SKM-1 treated with dmso at 0.1 percent for 144 hours (cell line): ENCODE data around the gene RAPGEF2.
"Not testable (repeated sequence)": the region's sequence is repeated elsewhere in the genome, so short reads cannot be mapped to it uniquely, and the experiment has no call there.

Experiments used
- DNase-seq: peaks from one replicate; lab custom pipeline; 2025; ENCODE audit not compliant: unreplicated experiment; lab: John Stamatoyannopoulos, UW

Gene RAPGEF2

DNA sequence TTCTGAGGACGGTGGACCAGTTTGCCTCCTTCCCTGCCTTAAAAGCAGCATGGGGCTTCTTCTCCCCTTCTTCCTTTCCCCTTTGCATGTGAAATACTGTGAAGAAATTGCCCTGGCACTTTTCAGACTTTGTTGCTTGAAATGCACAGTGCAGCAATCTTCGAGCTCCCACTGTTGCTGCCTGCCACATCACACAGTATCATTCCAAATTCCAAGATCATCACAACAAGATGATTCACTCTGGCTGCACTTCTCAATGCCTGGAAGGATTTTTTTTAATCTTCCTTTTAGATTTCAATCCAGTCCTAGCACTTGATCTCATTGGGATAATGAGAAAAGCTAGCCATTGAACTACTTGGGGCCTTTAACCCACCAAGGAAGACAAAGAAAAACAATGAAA, 255.3 kb downstream of the RAPGEF2 start:
- DNase-seq, result no peak

DNA sequence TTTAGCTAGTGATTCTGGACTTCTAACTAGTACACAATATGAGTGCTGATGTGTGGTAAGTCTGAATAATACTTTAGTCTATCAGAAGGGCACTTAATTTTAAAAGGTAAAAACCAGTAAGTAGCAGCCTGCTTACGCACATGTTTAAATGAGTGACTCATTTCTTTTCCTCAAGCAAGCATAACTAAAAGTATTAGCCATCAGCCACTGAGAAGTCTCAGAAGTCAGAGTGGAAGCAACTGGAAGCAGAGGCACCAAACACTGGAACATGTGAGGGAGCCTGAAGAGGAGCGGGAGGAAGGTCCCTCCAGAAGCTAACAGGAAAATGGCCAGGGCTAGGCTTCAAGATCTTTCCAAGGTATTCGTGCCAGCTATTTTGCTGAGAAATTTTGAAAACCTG, 257.7 kb downstream of the RAPGEF2 start:
- no peak for DNase-seq

DNA sequence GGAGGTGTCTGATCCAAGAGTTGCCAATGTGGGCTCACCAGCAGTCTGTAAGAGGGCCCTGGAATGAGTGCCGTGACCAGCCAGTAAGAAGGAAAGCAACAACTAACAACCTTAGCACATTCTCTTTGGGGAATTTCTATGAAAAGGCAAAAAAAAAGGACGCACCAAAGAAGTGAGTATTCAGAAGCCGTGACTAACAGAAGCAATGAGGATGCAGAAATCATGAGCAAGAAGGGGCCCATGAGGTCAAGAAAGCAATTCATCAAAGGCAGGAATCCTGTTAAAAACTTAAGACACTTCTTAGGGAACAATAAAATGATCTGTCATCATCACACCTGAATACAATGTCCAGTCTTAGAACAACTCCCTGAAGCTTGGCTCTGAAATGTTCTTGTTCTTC, 260.5 kb downstream of the RAPGEF2 start:
- DNase-seq, result no peak

DNA sequence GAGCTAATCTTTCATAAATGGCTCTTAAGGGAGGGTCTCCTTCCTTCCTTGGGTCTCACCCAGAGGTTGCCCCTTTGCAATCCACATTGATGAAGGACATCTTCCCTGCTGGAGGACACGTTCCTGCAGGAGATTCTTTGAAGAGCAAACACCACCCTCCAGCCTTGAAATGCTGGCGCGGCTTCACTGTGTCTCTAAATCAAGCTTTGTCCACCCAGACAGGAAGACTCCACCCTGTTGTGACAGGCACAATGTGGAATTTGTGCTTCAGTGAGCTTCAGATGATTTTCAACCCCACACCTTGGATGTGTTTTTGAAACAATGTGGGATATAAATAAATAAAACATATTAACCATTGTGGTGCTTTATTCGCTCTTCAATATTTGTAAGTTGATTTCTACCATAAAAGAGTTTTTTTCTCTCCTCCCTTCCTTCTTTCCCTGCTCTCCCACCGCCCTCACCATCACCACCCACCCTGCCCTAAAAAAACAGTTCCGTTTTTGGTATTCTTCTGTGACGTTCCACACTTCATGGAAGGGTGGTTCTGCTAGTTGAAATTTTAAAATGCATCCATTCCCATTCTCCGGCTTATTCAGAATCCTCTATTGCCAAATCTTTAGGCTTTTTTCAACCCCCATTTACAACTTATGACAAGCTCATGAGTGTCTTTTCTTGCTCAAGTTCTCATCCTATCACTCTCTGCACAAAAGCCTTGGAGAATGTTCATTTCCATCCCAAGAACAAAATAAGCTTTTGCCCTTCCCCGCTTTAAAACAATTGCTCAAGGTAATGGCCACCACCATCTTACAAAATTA, 264.3 kb downstream of the RAPGEF2 start:
- DNase-seq, result no peak

DNA sequence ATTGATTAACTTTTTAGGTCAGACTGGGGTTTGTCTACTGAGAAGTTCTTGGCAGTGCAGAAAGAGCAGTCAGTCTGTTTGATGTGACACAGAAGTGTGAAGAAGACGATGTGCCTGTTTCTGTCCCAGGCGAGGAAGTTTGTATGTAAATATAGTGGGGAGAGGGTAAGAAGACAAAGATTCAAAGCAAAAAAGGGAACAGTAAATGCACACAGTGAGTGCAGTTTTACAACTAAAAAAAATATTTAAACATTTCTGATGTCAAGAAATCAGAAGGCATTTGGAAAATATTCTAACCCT, 264.9 kb downstream of the RAPGEF2 start:
- DNase-seq, result no peak

DNA sequence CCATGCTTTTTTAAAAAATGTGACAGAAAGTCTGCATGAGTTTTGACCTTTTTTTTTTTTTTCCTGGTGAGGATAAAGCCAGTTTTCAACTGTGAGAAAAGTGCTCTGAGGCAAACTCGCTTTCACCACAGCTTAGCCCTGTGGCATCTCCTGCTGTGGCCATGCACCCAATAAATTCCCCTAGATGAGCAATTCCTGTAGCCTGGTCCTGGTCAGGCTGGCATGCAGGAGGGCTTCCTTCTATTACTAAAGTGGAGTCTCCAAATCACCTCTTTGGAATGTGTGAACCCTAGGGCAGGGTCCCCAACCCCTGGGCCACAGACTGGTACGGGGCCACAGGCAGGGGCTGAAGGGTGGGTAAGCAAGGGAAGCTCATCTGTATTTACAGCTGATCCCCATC, 265.4 kb downstream of the RAPGEF2 start:
- no peak for DNase-seq

DNA sequence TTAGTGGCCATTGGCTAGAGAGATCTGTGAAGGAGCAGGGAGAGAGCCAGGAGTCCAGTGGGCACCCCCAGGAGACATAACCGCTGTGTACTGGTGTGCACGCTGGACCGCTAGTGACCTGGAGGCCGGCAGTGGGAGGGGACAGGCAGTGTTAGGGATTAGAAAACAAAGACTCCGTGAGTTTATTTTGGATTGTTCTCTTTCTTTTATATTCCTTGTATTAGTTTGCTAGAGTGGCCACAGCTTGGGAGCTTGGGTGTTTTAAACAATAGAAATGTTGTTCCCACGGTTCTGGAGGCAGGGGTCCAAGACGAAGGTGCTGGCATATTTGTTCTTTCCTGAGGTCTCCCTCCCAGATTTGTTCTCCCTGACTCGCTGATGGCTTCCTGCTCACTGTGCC, 266.4 kb downstream of the RAPGEF2 start:
- DNase-seq, result no peak

DNA sequence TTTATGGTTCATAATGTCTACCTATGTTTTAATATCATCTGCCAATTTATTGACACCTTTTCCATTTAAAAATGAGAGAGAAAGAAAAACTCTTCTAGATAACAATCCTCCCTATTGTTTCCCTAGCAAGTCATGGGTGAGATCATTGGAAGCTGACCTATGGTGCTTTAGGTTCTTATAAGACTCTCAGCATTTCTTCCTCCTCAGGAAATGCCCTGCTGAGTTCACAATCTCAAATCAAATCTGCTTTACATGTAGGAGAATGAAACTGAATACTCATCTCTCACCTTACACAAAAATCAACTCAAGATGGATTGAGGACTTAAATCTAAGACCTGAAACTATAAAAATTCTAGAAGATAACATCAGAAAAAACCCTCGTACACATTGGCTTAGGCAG, 267.4 kb downstream of the RAPGEF2 start:
- DNase-seq, result no peak

DNA sequence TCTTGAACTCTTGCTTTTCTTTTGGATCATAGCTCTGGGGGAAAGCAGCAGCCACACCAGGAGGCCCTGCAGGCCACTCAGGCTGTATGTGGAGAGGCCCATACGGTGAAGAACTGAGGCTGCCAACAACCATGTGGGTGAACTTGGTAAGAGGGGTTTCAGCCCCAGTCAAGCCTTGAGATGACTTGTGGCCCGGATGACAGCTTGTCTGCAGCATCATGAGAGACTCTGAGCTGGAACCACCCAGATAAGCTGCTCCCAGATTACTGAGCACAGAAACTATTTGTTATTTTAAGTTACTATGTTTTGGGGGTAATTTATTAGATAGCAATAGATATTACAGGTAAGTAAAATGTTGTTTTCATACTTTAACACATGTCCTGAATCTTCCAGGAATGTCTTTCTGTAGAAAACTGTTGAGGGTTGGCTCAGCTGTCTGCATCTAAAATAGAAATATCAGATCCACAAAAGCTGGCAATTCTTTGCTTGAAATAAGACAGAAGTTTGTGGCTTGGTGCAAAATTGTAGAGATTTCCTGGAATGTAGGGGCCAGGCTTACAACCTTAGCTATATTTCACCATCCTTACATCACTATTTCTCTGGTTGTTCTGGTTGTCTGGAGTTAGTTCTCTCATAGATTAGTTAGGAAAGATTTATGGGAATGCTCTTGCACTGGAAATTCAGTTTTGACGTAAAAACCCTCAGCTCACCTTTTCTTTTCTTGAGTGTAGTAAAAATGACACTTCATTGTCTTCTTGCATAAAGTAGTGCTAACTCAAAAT, 272.1 kb downstream of the RAPGEF2 start:
- no peak for DNase-seq

DNA sequence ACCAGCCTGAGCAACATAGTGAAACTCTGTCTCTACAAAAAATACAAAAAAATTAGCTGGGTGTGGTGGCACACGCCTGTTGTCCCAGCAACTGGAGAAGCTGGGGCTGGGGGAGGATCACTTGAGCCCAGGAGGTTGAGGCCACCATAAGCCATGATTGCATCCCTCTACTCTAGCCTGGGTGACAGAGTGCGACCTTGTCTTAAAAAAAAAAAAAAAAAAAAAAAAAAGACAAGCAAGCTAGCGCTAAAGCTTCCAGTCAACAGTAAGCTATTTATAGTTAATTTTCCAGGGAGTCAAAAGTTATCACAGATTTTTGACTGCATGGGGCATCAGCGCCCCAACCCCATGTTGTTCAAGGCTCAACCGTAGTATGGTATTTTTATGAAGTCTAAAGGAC, 273.4 kb downstream of the RAPGEF2 start:
- no peak for DNase-seq

DNA sequence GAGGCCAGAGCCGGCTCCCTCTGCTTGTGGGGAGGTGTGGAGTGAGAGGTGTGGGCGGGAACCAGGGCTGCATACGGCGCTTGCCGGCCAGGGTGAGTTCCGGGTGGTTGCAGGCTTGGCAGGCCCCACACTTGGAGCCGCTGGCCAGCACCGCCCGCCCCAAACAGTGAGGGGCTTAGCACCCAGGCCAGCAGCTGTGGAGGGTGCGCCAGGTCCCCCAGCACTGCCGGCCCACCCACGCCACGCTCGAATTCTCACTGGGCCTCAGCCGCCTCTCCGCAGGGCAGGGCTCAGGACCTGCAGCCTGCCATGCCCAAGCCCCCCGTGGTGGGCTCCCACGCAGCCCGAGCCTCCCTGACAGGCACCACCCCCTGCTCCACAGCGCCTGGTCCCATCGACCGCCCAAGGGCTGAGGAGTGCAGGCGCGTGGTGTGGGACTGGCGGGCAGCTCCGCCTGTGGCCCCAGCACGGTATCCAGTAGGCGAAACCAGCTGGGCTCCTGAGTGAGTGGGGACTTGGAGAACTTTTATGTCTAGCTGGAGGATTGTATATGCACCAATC, 275.3 kb downstream of the RAPGEF2 start:
- DNase-seq, result no peak

DNA sequence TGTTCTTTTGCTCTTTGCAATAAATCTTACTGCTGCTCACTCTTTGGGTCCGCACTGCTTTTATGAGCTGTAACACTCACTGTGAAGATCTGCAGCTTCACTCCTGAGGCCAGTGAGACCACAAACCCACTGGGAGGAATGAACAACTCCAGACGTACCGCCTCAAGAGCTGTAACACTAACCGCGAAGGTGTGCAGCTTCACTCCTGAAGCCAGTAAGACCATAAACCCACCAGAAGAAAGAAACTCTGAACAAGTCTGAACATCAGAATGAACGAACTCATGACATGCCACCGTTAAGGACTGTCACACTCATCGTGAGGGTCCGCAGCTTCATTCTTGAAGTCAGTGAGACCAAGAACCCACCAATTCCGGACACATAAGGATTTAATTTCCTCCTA, 276.2 kb downstream of the RAPGEF2 start:
- DNase-seq, result not testable (repeated sequence)

DNA sequence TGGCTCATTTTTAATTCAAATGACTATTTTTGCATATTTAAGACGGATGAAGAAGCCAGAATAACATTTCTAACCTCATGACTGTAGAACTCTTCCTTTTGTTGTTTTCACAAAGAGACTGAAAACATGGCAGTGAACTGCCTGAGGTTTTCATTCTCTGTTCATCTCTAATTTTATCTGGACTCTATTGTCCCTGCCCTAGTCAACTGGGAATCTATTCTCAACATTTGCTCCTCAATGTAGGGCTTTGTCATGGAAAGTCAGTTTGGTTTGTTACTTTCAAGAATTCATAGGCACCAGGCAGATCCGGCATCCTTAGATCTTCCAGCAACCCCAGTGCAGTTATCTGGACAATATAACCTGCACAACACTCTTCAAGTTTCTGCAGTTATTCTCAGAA, 277.0 kb downstream of the RAPGEF2 start:
- no peak for DNase-seq

DNA sequence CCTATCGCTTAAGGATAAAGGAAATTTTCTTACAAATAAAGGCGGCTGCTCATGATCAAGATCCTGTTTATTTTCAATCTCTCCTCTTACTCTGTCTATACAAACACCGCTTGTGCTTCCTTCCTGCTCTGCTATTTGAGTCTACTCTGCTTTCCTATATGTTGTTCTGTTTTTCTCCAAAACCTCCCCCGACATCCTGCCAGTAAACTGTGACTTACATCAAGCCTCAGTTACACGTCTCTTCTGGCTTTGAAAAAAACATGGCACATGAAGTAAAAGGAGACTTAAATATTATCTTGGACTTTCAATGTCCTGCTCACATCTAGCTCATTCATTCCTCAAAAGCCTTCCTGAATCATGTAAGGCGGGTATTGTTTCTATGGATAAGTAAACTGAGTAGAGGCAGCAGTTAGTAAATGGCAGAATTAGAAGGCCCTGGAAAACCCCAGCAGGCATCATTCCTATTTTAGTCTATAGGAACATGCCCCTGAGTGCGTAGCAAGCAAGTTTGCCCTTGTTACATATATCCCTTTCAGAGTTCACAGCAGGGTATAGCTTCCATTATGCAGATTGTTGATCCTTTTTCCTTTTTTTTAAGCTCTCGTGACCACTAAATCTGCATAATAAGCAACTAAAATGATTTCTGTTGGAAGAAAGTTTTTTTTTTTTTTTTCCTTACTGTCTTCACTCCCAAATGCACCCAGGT, 280.1 kb downstream of the RAPGEF2 start:
- no peak for DNase-seq

DNA sequence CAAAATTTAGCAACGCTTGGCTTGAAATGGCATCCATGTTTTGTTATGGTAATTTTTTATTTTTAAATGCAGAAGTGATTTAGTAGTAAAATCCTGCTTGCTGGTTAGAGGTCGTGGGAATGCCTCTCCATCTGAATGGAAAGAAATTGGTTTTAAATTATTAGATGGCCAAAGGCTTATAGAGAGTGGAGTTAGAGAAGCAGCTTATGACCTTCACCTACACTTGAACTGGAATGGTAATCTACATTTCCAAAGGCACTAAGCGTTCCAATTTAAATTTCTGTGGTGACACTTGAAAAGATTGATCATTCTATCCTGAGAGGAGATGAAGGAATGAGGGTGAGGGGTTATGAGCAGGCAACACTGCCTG, 280.7 kb downstream of the RAPGEF2 start:
- DNase-seq, result no peak

DNA sequence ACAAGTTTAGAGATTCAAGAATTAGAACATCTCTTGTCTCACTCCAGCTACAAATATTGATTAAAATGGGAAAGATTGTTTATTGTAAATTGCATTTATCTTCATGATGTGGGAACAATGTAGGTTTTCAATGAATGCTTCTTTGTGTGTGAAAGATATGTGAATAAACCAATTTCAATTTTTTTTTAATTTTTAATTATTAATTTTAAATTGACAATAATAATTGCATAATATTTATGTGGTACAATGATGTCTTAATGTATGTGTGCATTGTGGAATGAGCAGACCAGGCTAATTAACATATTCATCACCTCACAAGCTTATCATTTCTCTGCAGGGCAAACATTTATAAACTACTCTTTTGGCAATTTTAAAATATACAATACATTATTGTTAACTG, 281.1 kb downstream of the RAPGEF2 start:
- DNase-seq, result no peak

DNA sequence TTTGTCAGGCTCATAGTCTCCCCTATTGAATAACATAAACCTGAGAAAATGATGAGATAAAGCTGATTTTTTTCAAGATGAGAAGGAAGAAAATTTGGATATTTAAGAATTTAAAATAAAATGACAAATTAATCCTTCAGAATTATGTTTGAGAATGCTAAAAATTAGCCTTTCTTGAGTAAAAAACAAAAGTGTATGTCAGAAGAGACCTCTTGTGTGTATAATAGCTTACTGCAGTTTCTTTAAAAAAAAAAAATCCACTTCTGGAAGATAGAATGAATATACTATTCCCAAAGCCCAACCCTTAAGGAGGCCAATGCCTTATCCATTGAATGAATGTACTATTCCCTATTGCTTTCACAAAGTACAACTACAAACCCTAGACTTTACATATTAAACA, 281.8 kb downstream of the RAPGEF2 start:
- no peak for DNase-seq

DNA sequence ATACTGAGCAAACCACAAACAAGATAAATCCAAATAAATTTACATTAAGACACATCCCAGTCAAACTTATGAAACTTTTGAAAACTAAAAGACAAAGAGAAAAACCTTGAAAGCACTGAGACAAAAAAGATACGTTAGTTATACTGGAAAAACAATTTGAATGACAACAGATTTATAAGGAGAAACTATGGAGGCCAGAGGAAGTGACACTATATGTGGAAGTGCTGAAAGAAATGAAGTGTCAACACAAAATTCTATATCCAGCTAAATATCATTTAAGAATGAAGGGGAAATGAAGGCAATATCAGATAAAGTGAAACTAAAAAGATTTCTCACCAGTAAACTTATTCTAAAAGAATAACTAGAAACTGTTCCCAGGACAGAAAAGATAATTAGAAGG, 283.7 kb downstream of the RAPGEF2 start:
- no peak for DNase-seq

DNA sequence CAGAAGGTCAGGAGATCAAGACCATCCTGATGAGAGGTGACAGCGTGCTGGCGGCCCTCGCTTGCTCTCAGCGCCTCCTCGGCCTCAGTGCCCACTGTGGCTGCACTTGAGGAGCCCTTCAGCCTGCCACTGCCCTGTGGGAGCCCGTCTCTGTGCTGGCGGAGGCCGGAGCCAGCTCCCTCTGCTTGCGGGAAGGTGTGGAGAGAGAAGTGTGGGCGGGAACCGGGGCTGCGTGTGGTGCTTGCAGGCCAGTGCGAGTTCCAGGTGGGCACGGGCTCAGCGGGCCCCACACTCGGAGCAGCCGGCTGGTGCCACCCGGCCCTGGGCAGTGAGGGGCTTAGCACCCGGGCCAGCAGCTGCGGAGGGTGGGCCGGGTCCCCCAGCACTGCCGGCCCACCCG, 286.9 kb downstream of the RAPGEF2 start:
- DNase-seq, result no peak

DNA sequence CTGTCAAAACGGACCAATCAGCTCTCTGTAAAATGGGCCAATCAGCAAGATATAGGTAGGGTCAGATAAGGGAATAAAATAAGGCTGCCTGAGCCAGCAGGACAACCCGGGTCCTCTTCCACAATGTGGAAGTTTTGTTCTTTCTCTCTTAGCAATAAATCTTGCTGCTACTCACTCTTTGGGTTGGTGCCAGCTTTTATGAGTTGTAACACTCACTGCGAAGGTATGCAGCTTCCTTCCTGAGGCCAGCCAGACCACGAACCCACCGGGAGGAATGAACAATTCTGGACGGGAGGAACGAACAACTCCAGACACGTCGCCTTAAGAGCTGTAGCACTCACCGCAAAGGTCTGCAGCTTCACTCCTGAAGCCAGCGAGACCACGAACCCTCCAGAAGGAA, 287.8 kb downstream of the RAPGEF2 start:
- DNase-seq, result no peak

DNA sequence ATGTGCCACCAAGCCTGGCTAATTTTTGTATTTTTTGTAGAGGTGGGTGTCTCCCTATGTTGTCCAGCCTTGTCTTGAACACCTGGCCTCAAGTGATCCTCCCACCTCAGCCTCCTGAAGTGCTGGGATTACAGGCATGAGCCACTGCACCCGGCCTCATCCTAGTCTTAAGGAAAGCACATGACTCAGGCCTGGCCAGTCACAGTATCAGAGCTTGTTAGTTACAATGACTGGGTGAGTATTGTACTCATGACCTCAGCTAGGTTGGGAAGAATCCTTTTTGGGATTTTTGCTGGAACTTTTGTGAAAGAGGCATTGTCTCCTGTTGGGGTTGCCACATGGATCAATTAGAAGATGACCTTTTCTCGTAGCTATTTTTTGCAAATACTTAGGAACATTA, 292.8 kb downstream of the RAPGEF2 start:
- DNase-seq, result no peak

DNA sequence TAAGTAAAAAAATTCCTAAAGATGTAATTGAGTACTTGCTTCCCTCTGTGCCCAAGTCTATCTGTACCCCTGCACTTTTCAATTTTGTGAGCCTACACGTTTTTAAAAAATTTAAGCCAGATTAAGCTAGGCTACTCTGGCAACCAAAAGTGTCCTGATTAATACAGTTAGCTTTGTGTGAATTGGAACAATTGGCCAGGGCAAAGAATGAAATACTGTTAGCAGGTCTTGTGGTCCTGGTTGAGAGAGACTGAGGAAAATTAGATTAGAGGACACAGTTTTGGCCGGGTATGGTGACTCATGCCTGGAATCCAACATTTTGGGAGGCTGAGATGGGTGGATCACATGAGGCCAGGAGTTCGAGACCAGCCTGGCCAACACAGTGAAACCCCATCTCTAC, 293.3 kb downstream of the RAPGEF2 start:
- no peak for DNase-seq
